HCT116 (cell line): Measurements from ENCODE around the gene TADA2B. TPM values are rescaled to one million over a fixed set of nuclear protein-coding genes. Genes with fewer than 3 reads are reported as not detected.

Source experiments
- ATAC-seq: fragments of 200-7000 bp; cut with Tn5 transposase; 2 replicates; pipeline ENCODE4 v1.9.1; 2020; ENCODE audit warnings: mild to moderate bottlenecking, moderate library complexity
- BruUV-seq: library from RNA; stranded (reverse); fragments of 400-500 nt; replicated peaks from 2 replicates; lab custom pipeline; 2021; lab: Mats Ljungman, UMichigan
- CTCF ChIA-PET: fragments of 300-600 bp; sonication (Branson Sonifier 250); formaldehyde crosslinking; loops from one replicate; lab custom pipeline; 2021; ENCODE audit warnings: antibody characterized with exemption; lab: Charles Lee
- POLR2A ChIA-PET: fragments of 300-600, 350-600 bp; sonication (Branson Sonifier 250); formaldehyde crosslinking; loops from one replicate; lab custom pipeline; 2021; ENCODE audit warnings: antibody characterized with exemption; lab: Charles Lee
- RAD21 ChIA-PET, 2 experiments: fragments of 300-600 bp; sonication (Branson Sonifier 250); formaldehyde crosslinking; loops; one replicate each; lab custom pipeline; 2023; ENCODE audit warnings: low total read pairs in 2 of 2; ENCODE audit not compliant: uncharacterized antibody in 2 of 2, unreplicated experiment in 2 of 2, low non-redundant PET in 1 of 2; lab: Charles Lee
- DNase-seq: peaks from one replicate; pipeline ENCODE4 v3.0.0-alpha.2; 2010; ENCODE audit warnings: low read depth, low spot score
- H2AFZ ChIP-seq: fragments of 200-600 bp; shearing (Covaris generic), sonication (generic); 2 replicates; pipeline ENCODE4 v1.6.1; 2017; ENCODE audit warnings: low read depth, mixed run types, mixed read lengths, antibody characterized with exemption, low read length; ENCODE audit not compliant: poor library complexity, severe bottlenecking
- H3K27ac ChIP-seq: 2 replicates; pipeline ENCODE4 v1.5.1; 2012; ENCODE audit warnings: low read depth, low read length
- H3K27me3 ChIP-seq: fragments of 200-600 bp; sonication (generic); 2 replicates; pipeline ENCODE4 v1.6.1; 2016; ENCODE audit warnings: mixed run types, low read length, mixed read lengths; ENCODE audit not compliant: insufficient read depth
- H3K36me3 ChIP-seq, 2 experiments: fragments of 200-500 bp in 1 of 2; fragments of 200-600 bp in 1 of 2; sonication (Bioruptor generic) in 1 of 2; sonication (generic) in 1 of 2; 2 replicates each; pipeline versions ENCODE4 v1.5.1 to v1.6.1; 2014 to 2016; ENCODE audit warnings: low read length in 2 of 2, inconsistent platforms in 1 of 2, mixed read lengths in 1 of 2, mixed run types in 1 of 2; ENCODE audit not compliant: insufficient read depth in 2 of 2, control insufficient read depth in 1 of 2
- H3K4me1 ChIP-seq, 2 experiments: fragments of 200-600 bp in 1 of 2; sonication (generic) in 1 of 2; 2 replicates each; pipeline versions ENCODE4 v1.5.1 to v1.6.1; 2012 to 2017; ENCODE audit warnings: low read length in 2 of 2, inconsistent platforms in 1 of 2, mild to moderate bottlenecking in 1 of 2, mixed read lengths in 1 of 2, mixed run types in 1 of 2, moderate library complexity in 1 of 2; ENCODE audit not compliant: insufficient read depth in 2 of 2, control insufficient read depth in 1 of 2
- H3K4me2 ChIP-seq: fragments of 200-600 bp; sonication (generic); 2 replicates; pipeline ENCODE4 v1.6.1; 2017; ENCODE audit warnings: mixed run types, low read length, mixed read lengths
- H3K4me3 ChIP-seq, 2 experiments: fragments of 200-600 bp in 1 of 2; sonication (generic) in 1 of 2; replicated peaks in 1 of 2; 2 replicates each; pipeline ENCODE4 v1.5.1; 2011 to 2016; ENCODE audit warnings: low read length in 2 of 2, control low read depth in 1 of 2, low read depth in 1 of 2, mild to moderate bottlenecking in 1 of 2, mixed read lengths in 1 of 2, mixed run types in 1 of 2
- H3K79me2 ChIP-seq: fragments of 200-600 bp; sonication (generic); 2 replicates; pipeline ENCODE4 v1.6.1; 2017; ENCODE audit warnings: mild to moderate bottlenecking, mixed run types, low read length, moderate library complexity, mixed read lengths; ENCODE audit not compliant: insufficient read depth
- H3K9ac ChIP-seq: fragments of 200-600 bp; sonication (generic); 2 replicates; pipeline ENCODE4 v1.6.1; 2016; ENCODE audit warnings: low read length, mixed read lengths
- H3K9me2 ChIP-seq: fragments of 200-600 bp; sonication (generic), shearing (Covaris generic); 2 replicates; pipeline ENCODE4 v1.6.1; 2017; ENCODE audit warnings: mixed run types, mild to moderate bottlenecking, moderate library complexity; ENCODE audit not compliant: insufficient read depth
- H3K9me3 ChIP-seq, 2 experiments: fragments of 200-500 bp in 1 of 2; fragments of 200-600 bp in 1 of 2; sonication (Bioruptor generic) in 1 of 2; sonication (generic) in 1 of 2; 2 replicates each; pipeline ENCODE4 v1.6.1; 2014 to 2017; ENCODE audit warnings: low read length in 2 of 2, mixed read lengths in 2 of 2, inconsistent platforms in 1 of 2, low read depth in 1 of 2, mild to moderate bottlenecking in 1 of 2, mixed run types in 1 of 2, moderate library complexity in 1 of 2; ENCODE audit not compliant: control insufficient read depth in 1 of 2, insufficient read depth in 1 of 2
- H4K20me1 ChIP-seq: fragments of 200-600 bp; sonication (generic), shearing (Covaris generic); 2 replicates; pipeline ENCODE4 v1.6.1; 2017; ENCODE audit warnings: mixed run types, mild to moderate bottlenecking, moderate library complexity; ENCODE audit not compliant: insufficient read depth
- CBX3 ChIP-seq: IDR thresholded peaks from 2 replicates; pipeline ENCODE4 v1.6.1; 2012; ENCODE audit warnings: low read depth
- EGR1 ChIP-seq: IDR thresholded peaks from 2 replicates; pipeline ENCODE4 v1.6.1; 2012; ENCODE audit warnings: low read depth
- ELF1 ChIP-seq: IDR thresholded peaks from 2 replicates; pipeline ENCODE4 v1.6.1; 2012; ENCODE audit warnings: low read depth, borderline replicate concordance
- EZH2 ChIP-seq: fragments of 200-600 bp; sonication (generic); IDR thresholded peaks from 2 replicates; pipeline ENCODE4 v1.6.1; 2017; ENCODE audit warnings: antibody characterized with exemption, mixed run types
- FOSL1 ChIP-seq: IDR thresholded peaks from 2 replicates; pipeline ENCODE4 v1.6.1; 2012; ENCODE audit warnings: low read depth
- JUND ChIP-seq: IDR thresholded peaks from 2 replicates; pipeline ENCODE4 v1.6.1; 2012
- POLR2AphosphoS5 ChIP-seq: IDR thresholded peaks from 2 replicates; pipeline ENCODE4 v1.6.1; 2011; ENCODE audit warnings: mild to moderate bottlenecking, low read depth, low read length, moderate library complexity
- RAD21 ChIP-seq: IDR thresholded peaks from 2 replicates; pipeline ENCODE4 v1.6.1; 2012; ENCODE audit warnings: low read depth, mild to moderate bottlenecking
- SRF ChIP-seq: IDR thresholded peaks from 2 replicates; pipeline ENCODE4 v1.6.1; 2012; ENCODE audit warnings: low read depth
- intact Hi-C: fragments of 100-400 bp; cut with micrococcal nuclease; formaldehyde crosslinking; loops from 2 replicates; pipeline ENCODE4 v1.10.0; 2022
- total RNA-seq: library from RNA; stranded (reverse); gene quantifications from one replicate; pipeline ENCODE4 v1.2.1, GENCODE V29; 2021; ENCODE audit not compliant: unreplicated experiment
- TF ChIP-seq, protein P1 (sequence below), 3 experiments: fragments of 200-600 bp in 1 of 3; sonication (generic) in 1 of 3; IDR thresholded peaks in 2 of 3; conservative IDR thresholded peaks in 1 of 3; 2 replicates each; pipeline ENCODE4 v1.5.1; 2012 to 2017; ENCODE audit warnings: low read depth in 2 of 3, low read length in 2 of 3, antibody characterized with exemption in 1 of 3, borderline replicate concordance in 1 of 3, control low read depth in 1 of 3, mild to moderate bottlenecking in 1 of 3, mixed read lengths in 1 of 3, mixed run types in 1 of 3, moderate library complexity in 1 of 3; ENCODE audit not compliant: insufficient read depth in 1 of 3
- TF ChIP-seq, protein P2 (sequence below): IDR thresholded peaks from 2 replicates; pipeline ENCODE4 v1.6.1; 2012; ENCODE audit warnings: low read depth
- TF ChIP-seq, protein P3 (sequence below): IDR thresholded peaks from 2 replicates; pipeline ENCODE4 v1.6.1; 2012
- TF ChIP-seq, protein P4 (sequence below): IDR thresholded peaks from 2 replicates; pipeline ENCODE4 v1.6.1; 2012

TADA2B gene
- total RNA-seq, 1 experiment from 2014 or later = 13.4 TPM

DNA sequence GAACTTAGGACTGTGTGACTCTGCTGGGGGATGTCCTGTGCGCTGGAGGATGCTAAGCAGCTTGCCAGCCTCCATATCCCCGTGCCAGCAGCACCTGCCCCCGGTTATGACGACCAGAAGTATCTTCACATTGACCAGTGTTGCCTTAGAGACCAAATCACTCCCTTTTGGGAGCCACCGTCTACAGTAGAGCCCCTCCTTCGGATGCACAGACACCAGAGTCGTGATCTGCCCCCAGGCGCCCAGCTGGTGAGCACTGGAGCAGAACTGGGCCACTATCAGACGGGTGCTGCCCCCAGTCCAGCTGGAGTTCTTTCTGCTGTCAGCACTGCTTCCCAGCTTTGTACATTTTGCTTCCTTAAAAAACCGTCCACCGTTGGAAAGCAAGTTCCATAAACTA, 30.0 kb upstream of the TADA2B start:
- Histone ChIP-seq H4K20me1 (no peaks in the 10 kb centered on the region), H3K79me2 (peaks cover 4% of the 10 kb centered on the region; the same call in 1 of the 2 replicates), H3K27me3 (no peaks in the 10 kb centered on the region), H3K9ac (no peak overlapping the region), H3K36me3 (peaks cover 20 to 53% of the 10 kb centered on the region in 2 experiments), H3K27ac (no peak overlapping the region), H3K4me3 (no peak overlapping the region), H3K9me3 (no peaks in the 10 kb centered on the region), H2AFZ (no peak overlapping the region), H3K4me2 (no peak overlapping the region), H3K9me2 (no peaks in the 10 kb centered on the region), H3K4me1 (peaks cover 0 to under 1% of the 10 kb centered on the region in 2 experiments; a peak in 1 of 4 replicates)
- ChIA-PET CTCF (no interaction called here), POLR2A (no interaction called here), RAD21 (no interaction called here)
- intact Hi-C loops = no loop called here
- DNase-seq (no peak), ATAC-seq (no peak)
- BruUV-seq = no TSS peak
- TF ChIP-seq FOSL1 (no peak), CBX3 (no peak), ELF1 (no peak), SRF (no peak), EZH2 (no peak), JUND (no peak), RAD21 (no peak), EGR1 (no peak), POLR2AphosphoS5 (no peak)
- TF ChIP-seq, protein P1, sequence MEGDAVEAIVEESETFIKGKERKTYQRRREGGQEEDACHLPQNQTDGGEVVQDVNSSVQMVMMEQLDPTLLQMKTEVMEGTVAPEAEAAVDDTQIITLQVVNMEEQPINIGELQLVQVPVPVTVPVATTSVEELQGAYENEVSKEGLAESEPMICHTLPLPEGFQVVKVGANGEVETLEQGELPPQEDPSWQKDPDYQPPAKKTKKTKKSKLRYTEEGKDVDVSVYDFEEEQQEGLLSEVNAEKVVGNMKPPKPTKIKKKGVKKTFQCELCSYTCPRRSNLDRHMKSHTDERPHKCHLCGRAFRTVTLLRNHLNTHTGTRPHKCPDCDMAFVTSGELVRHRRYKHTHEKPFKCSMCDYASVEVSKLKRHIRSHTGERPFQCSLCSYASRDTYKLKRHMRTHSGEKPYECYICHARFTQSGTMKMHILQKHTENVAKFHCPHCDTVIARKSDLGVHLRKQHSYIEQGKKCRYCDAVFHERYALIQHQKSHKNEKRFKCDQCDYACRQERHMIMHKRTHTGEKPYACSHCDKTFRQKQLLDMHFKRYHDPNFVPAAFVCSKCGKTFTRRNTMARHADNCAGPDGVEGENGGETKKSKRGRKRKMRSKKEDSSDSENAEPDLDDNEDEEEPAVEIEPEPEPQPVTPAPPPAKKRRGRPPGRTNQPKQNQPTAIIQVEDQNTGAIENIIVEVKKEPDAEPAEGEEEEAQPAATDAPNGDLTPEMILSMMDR (IDR thresholded peaks at IDR 0.05 in 2 of 3, conservative IDR thresholded peaks at IDR 0.05 in 1 of 3; ENCODE audit: borderline replicate concordance in 1 of 3, insufficient read depth in 1 of 3, low read depth in 2 of 3, low read length in 2 of 3) = no peak
- TF ChIP-seq, protein P2, sequence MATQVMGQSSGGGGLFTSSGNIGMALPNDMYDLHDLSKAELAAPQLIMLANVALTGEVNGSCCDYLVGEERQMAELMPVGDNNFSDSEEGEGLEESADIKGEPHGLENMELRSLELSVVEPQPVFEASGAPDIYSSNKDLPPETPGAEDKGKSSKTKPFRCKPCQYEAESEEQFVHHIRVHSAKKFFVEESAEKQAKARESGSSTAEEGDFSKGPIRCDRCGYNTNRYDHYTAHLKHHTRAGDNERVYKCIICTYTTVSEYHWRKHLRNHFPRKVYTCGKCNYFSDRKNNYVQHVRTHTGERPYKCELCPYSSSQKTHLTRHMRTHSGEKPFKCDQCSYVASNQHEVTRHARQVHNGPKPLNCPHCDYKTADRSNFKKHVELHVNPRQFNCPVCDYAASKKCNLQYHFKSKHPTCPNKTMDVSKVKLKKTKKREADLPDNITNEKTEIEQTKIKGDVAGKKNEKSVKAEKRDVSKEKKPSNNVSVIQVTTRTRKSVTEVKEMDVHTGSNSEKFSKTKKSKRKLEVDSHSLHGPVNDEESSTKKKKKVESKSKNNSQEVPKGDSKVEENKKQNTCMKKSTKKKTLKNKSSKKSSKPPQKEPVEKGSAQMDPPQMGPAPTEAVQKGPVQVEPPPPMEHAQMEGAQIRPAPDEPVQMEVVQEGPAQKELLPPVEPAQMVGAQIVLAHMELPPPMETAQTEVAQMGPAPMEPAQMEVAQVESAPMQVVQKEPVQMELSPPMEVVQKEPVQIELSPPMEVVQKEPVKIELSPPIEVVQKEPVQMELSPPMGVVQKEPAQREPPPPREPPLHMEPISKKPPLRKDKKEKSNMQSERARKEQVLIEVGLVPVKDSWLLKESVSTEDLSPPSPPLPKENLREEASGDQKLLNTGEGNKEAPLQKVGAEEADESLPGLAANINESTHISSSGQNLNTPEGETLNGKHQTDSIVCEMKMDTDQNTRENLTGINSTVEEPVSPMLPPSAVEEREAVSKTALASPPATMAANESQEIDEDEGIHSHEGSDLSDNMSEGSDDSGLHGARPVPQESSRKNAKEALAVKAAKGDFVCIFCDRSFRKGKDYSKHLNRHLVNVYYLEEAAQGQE = no peak
- TF ChIP-seq, protein P3, sequence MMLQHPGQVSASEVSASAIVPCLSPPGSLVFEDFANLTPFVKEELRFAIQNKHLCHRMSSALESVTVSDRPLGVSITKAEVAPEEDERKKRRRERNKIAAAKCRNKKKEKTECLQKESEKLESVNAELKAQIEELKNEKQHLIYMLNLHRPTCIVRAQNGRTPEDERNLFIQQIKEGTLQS = no peak
- TF ChIP-seq, protein P4, sequence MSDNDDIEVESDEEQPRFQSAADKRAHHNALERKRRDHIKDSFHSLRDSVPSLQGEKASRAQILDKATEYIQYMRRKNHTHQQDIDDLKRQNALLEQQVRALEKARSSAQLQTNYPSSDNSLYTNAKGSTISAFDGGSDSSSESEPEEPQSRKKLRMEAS = no peak
